ENCODE measurements around the gene CDKN2B-AS1.

GRCh38 chr9:22111176-22111953 is 116.8 kb downstream of the CDKN2B-AS1 start:
- TF ChIP-seq CTCF (IDR thresholded peaks at IDR 0.05) (no peak), EZH2 (IDR thresholded peaks at IDR 0.05) (no peak), EZH2phosphoT487 (IDR thresholded peaks at IDR 0.05) (no peak)

All from neural progenitor cell (in vitro differentiated cells).